Fibroblast of lung (primary cell): ENCODE results near the gene NIPAL3. TPM values are rescaled to one million over a fixed set of nuclear protein-coding genes. Genes with fewer than 3 reads are reported as not detected.

ENCODE experiments used
- DNase-seq, 2 donors: peaks; one replicate each; pipeline versions ENCODE4 v3.0.0 to v3.0.0-alpha.2; 2010; ENCODE audit warnings: low read depth in 2 of 2
- H2AFZ ChIP-seq: 2 replicates; pipeline ENCODE4 v1.5.1; 2012; ENCODE audit warnings: low read length, control low read depth, inconsistent platforms
- H3K27ac ChIP-seq: 2 replicates; pipeline ENCODE4 v1.5.1; 2011; ENCODE audit warnings: low read length, control low read depth; ENCODE audit not compliant: insufficient read depth
- H3K27me3 ChIP-seq: 2 replicates; pipeline ENCODE4 v1.5.1; 2011; ENCODE audit warnings: mild to moderate bottlenecking, low read length; ENCODE audit not compliant: control insufficient read depth, insufficient read depth
- H3K36me3 ChIP-seq: 2 replicates; pipeline ENCODE4 v1.5.1; 2011; ENCODE audit warnings: low read length; ENCODE audit not compliant: control insufficient read depth, insufficient read depth
- H3K4me1 ChIP-seq: 2 replicates; pipeline ENCODE4 v1.5.1; 2011; ENCODE audit warnings: low read length; ENCODE audit not compliant: control insufficient read depth, insufficient read depth; ENCODE audit errors: extremely low read depth
- H3K4me2 ChIP-seq: 2 replicates; pipeline ENCODE4 v1.5.1; 2011; ENCODE audit warnings: low read length, control low read depth; ENCODE audit not compliant: insufficient read depth; ENCODE audit errors: extremely low read depth
- H3K4me3 ChIP-seq, 4 experiments: fragments of 200-600 bp in 1 of 4; sonication (generic) in 1 of 4; replicated peaks in 1 of 4; 2 replicates each; pipeline ENCODE4 v1.5.1; 2011 to 2016; ENCODE audit warnings: low read length in 4 of 4, low read depth in 3 of 4, mild to moderate bottlenecking in 3 of 4, control low read depth in 2 of 4, inconsistent platforms in 1 of 4, mixed read lengths in 1 of 4; ENCODE audit not compliant: insufficient read depth in 1 of 4; ENCODE audit errors: control extremely low read depth in 1 of 4
- H3K79me2 ChIP-seq: 2 replicates; pipeline ENCODE4 v1.5.1; 2012; ENCODE audit warnings: mild to moderate bottlenecking, low read length, inconsistent platforms; ENCODE audit not compliant: control insufficient read depth, insufficient read depth
- H3K9ac ChIP-seq: 2 replicates; pipeline ENCODE4 v1.5.1; 2011; ENCODE audit warnings: mild to moderate bottlenecking, low read length, control low read depth; ENCODE audit not compliant: insufficient read depth
- H3K9me3 ChIP-seq: 2 replicates; pipeline ENCODE4 v1.5.1; 2012; ENCODE audit warnings: low read depth, low read length; ENCODE audit not compliant: control insufficient read depth, insufficient read depth
- H4K20me1 ChIP-seq: 2 replicates; pipeline ENCODE4 v1.5.1; 2011; ENCODE audit warnings: low read length; ENCODE audit not compliant: control insufficient read depth, insufficient read depth; ENCODE audit errors: extremely low read depth
- CTCF ChIP-seq, 2 donors: IDR thresholded peaks in 1 of 2; conservative IDR thresholded peaks in 1 of 2; 1 replicate in 1 of 2; 2 replicates in 1 of 2; pipeline ENCODE4 v1.5.1; 2011 to 2012; ENCODE audit warnings: low read length in 2 of 2, control low read depth in 1 of 2, inconsistent platforms in 1 of 2, low read depth in 1 of 2, mild to moderate bottlenecking in 1 of 2
- EZH2 ChIP-seq: IDR thresholded peaks from 2 replicates; pipeline ENCODE4 v1.5.1; 2012; ENCODE audit warnings: low read length, control low read depth, mild to moderate bottlenecking; ENCODE audit errors: missing control alignments
- polyA plus RNA-seq, 2 donors: library from polyadenylated mRNA; depleted of rRNA in 1 of 2; stranded (reverse) in 1 of 2; unstranded in 1 of 2; fragments of >200 nt; gene quantifications; 2 replicates each; pipeline ENCODE4 v1.2.1, GENCODE V29; 2011 to 2012; ENCODE audit warnings: missing spikeins in 1 of 2
- total RNA-seq: library from RNA; depleted of rRNA; stranded (reverse); fragments of >200 nt; gene quantifications from 2 replicates; pipeline ENCODE4 v1.2.1, GENCODE V29; 2014

NIPAL3 gene
- total and polyA plus RNA-seq, 2 donors (not counting 1 experiment from before 2014, with no cell fraction given), result 65.3 to 85.2 TPM

- Histone ChIP-seq H4K20me1 (no peaks in the 10 kb centered on the region), H3K79me2 (no peaks in the 10 kb centered on the region), H3K36me3 (peaks cover 4% of the 10 kb centered on the region), H3K4me1 (peaks cover 8% of the 10 kb centered on the region), H3K4me3 (no peak overlapping the region), H3K4me2 (no peak overlapping the region), H3K9me3 (no peaks in the 10 kb centered on the region), H3K27me3 (no peaks in the 10 kb centered on the region), H3K9ac (no peak overlapping the region), H3K27ac (no peak overlapping the region), H2AFZ (no peak overlapping the region)
- DNase-seq, result no peak
- TF ChIP-seq EZH2 (no peak), CTCF (conservative IDR thresholded peaks at IDR 0.05 in 1 of 2, IDR thresholded peaks at IDR 0.05 in 1 of 2; ENCODE audit: low read depth in 1 of 2, low read length in 2 of 2) (no peak)
Observed at GRCh38 chr1:24435782-24436365, 20.3 kb downstream of the NIPAL3 start.

DNA sequence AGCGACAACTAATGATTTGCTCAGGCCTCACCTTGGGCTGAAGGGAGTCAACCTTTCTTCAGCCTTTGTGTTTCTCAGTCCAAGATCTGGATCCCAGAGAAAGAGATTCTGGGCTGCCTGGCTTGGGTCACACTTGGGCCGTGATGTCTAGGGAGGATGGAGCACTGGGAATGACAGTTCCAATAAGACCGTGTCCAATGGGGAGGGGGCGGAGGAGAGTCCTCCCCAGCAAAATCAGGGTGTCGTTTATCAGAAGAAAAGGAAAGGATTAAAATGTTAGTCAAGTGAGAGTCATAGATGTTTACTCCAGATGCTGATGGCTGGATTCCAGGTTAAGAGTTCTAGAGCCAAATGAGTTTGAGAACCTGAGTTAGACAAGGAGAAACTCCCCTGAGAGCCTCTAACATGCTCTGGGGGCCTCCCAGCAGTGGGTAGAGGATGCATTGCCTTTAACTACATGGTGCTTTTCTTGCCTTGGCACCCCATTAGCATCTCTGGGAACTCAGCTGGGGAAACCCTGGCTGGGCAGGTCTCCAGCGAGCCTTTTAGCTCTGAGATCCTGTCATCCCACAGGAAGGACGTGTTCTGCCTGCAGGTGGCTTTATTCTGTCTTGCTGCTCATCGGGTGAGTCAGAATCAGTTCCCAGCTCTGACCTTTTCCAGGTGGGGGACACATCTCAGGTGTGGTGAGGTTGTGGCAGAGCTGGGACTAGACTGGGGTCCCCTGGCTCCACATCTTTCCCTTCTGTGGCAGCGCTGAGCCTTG, 22.2 kb downstream of the NIPAL3 start:
- Histone ChIP-seq H3K4me2 (no peak overlapping the region), H3K4me3 (no peak overlapping the region), H3K9me3 (no peaks in the 10 kb centered on the region), H3K79me2 (no peaks in the 10 kb centered on the region), H3K27me3 (no peaks in the 10 kb centered on the region), H2AFZ (no peak overlapping the region), H3K9ac (no peak overlapping the region), H3K36me3 (peaks cover 5% of the 10 kb centered on the region), H3K4me1 (peaks cover 8% of the 10 kb centered on the region), H4K20me1 (no peaks in the 10 kb centered on the region), H3K27ac (no peak overlapping the region)
- peak in 1 of 2 donors; percentile 38 for DNase-seq
- no peak for TF ChIP-seq CTCF (conservative IDR thresholded peaks at IDR 0.05 in 1 of 2, IDR thresholded peaks at IDR 0.05 in 1 of 2; ENCODE audit: low read depth in 1 of 2, low read length in 2 of 2)
- no peak for TF ChIP-seq EZH2

DNA sequence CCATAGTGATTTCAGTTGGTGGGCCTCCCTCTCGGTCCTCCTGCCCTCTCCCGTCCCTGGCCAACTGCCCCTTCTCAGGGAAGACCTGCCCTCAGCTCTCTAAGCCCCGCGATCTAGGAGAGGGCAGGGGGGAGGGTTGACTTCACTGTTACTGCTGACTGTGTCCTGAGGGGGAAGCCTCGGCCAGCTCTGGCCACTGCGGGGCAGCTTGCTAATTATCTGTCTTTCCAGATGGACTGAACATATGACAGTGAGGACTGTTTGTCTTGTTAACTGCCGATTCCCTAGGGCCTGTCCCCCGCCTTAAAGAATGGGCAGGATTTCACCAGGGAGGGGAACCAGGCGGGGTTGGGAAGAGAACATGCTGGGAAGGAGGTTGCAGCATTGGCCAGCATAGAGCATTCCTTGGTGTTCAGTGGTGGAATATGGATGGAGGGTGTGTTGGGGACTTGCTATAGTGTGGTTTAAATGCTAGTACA, 22.9 kb downstream of the NIPAL3 start:
- no peak for TF ChIP-seq CTCF (conservative IDR thresholded peaks at IDR 0.05 in 1 of 2, IDR thresholded peaks at IDR 0.05 in 1 of 2; ENCODE audit: low read depth in 1 of 2, low read length in 2 of 2)
- TF ChIP-seq EZH2, result no peak
- Histone ChIP-seq H3K4me1 (peaks cover 8% of the 10 kb centered on the region), H3K36me3 (peaks cover 1% of the 10 kb centered on the region), H3K4me3 (no peak overlapping the region), H3K9me3 (no peaks in the 10 kb centered on the region), H3K27me3 (no peaks in the 10 kb centered on the region), H3K4me2 (no peak overlapping the region), H3K79me2 (no peaks in the 10 kb centered on the region), H3K9ac (no peak overlapping the region), H2AFZ (no peak overlapping the region), H3K27ac (no peak overlapping the region), H4K20me1 (no peaks in the 10 kb centered on the region)
- peak in 1 of 2 donors; percentile 71 for DNase-seq
